ENCODE measurements around the gene PRDM16. TPM values are rescaled to one million over a fixed set of nuclear protein-coding genes. Genes with fewer than 3 reads are reported as not detected.

The PRDM16 gene
- total RNA-seq, 1 donor from 2014 or later = 21.4 TPM

DNA sequence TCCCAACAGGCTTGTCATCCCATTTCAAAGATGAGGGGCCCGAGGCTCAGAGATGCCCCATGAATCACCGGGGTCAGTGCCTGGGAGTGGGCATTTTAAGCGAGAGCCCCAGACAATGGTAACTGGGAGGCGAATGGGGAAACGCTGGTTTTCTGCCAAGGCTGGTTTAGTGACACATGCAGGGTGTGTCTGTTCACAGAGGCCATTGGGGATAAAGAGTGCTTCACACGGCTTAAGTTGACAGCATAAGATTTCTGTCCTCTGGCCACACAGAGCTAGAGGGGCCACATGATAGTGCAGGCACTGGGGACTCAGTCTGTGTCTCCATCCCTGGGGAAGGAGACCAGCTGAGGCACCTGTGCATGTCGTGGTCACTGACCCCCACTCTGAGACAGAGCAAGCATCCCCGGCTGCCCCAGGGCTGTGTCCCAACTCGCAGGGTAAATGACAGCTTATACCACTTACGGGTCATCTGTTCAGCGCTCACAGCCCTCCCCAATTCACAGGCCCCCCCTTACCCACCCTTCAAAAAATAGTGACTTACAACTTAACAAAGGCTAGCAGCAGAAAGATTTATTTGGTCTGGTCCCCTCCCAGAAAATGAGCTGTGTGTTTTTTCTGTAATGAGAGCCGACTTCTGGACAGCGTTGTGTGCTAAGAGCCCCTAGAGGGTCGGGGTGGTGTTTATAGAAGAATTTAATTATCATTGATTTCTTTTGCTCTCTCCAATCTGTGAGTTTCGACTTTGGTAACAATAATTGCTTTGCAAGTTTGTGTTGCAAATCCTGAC lies 350.6 kb downstream of the PRDM16 start:
- peaks cover 21% of the 10 kb centered on the region for H3K36me3 Mint-ChIP-seq (ENCODE audit: low read depth, unreplicated experiment)
- no peak for DNase-seq (ENCODE audit: low spot score)
- H3K27me3 Mint-ChIP-seq (ENCODE audit: unreplicated experiment) = peaks cover 7% of the 10 kb centered on the region
- TF ChIP-seq, protein P1, sequence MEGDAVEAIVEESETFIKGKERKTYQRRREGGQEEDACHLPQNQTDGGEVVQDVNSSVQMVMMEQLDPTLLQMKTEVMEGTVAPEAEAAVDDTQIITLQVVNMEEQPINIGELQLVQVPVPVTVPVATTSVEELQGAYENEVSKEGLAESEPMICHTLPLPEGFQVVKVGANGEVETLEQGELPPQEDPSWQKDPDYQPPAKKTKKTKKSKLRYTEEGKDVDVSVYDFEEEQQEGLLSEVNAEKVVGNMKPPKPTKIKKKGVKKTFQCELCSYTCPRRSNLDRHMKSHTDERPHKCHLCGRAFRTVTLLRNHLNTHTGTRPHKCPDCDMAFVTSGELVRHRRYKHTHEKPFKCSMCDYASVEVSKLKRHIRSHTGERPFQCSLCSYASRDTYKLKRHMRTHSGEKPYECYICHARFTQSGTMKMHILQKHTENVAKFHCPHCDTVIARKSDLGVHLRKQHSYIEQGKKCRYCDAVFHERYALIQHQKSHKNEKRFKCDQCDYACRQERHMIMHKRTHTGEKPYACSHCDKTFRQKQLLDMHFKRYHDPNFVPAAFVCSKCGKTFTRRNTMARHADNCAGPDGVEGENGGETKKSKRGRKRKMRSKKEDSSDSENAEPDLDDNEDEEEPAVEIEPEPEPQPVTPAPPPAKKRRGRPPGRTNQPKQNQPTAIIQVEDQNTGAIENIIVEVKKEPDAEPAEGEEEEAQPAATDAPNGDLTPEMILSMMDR (IDR thresholded peaks at IDR 0.05; ENCODE audit: unreplicated experiment) = no peak
- no peak overlapping the region for H3K27ac Mint-ChIP-seq (ENCODE audit: unreplicated experiment)
- H3K4me1 Mint-ChIP-seq (ENCODE audit: unreplicated experiment) = peaks cover 16% of the 10 kb centered on the region
- peaks cover 5% of the 10 kb centered on the region for H3K9me3 Mint-ChIP-seq (ENCODE audit: unreplicated experiment)
- H3K4me3 Mint-ChIP-seq (ENCODE audit: unreplicated experiment) = no peak overlapping the region

DNA sequence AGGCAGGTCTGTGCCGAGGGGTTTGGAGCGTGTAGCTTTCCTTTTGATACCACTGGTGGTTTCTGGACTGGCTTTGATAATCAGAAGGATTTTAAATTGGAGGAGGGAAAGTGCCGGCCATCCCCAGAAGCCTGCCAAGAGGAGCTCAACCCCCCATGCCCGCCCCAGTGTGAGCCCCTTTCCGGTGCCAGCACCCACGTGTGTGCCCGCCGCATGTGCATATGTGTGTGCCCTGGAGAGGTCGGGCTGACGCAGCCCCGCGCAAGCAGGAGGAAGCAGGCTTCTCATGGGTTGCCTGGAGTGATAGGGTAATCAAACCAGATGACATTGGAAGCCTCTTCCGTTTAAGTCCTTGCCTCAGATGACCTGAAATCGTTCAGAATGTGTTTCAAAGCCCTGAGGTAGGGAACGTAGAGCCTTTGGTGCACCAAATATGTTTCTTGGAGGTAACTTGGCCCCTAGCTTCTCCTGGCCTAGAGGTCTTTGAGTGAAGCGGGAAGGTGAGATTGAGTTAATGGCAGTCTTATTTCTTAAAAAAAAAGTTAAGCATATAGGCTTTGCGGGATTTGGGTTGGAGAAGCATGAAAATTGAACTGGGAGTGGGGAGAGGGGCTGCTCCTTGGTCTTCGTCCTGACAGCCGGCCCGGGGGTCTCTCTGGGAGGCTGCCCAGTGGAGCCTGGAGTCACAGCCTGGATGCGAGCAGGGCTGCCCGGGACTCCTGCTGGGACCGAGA lies 351.4 kb downstream of the PRDM16 start:
- H3K4me3 Mint-ChIP-seq (ENCODE audit: unreplicated experiment) = no peak overlapping the region
- TF ChIP-seq, protein P1 (IDR thresholded peaks at IDR 0.05; ENCODE audit: unreplicated experiment) = no peak
- H3K9me3 Mint-ChIP-seq (ENCODE audit: unreplicated experiment) = peaks cover 5% of the 10 kb centered on the region
- no peak overlapping the region for H3K27ac Mint-ChIP-seq (ENCODE audit: unreplicated experiment)
- peaks cover 14% of the 10 kb centered on the region for H3K4me1 Mint-ChIP-seq (ENCODE audit: unreplicated experiment)
- no peak for DNase-seq (ENCODE audit: low spot score)
- H3K27me3 Mint-ChIP-seq (ENCODE audit: unreplicated experiment) = peaks cover 7% of the 10 kb centered on the region
- peaks cover 21% of the 10 kb centered on the region for H3K36me3 Mint-ChIP-seq (ENCODE audit: low read depth, unreplicated experiment)

- DNase-seq (ENCODE audit: low spot score) = no peak
- TF ChIP-seq, protein P1 (IDR thresholded peaks at IDR 0.05; ENCODE audit: unreplicated experiment) = no peak
- Mint-ChIP-seq H3K27me3 (ENCODE audit: unreplicated experiment) (peaks cover 6% of the 10 kb centered on the region), H3K27ac (ENCODE audit: unreplicated experiment) (no peak overlapping the region), H3K4me3 (ENCODE audit: unreplicated experiment) (no peak overlapping the region), H3K9me3 (ENCODE audit: unreplicated experiment) (peaks cover 5% of the 10 kb centered on the region), H3K4me1 (ENCODE audit: unreplicated experiment) (peaks cover 14% of the 10 kb centered on the region), H3K36me3 (ENCODE audit: low read depth, unreplicated experiment) (peaks cover 16% of the 10 kb centered on the region)
These were observed 353.6 kb downstream of the PRDM16 start for GRCh38 chr1:3422638-3423037.

- no peak overlapping the region for H3K4me3 Mint-ChIP-seq (ENCODE audit: unreplicated experiment)
- no peak overlapping the region for H3K27ac Mint-ChIP-seq (ENCODE audit: unreplicated experiment)
- TF ChIP-seq, protein P1 (IDR thresholded peaks at IDR 0.05; ENCODE audit: unreplicated experiment) = no peak
- H3K36me3 Mint-ChIP-seq (ENCODE audit: low read depth, unreplicated experiment) = peaks cover 16% of the 10 kb centered on the region
- peaks cover 14% of the 10 kb centered on the region for H3K4me1 Mint-ChIP-seq (ENCODE audit: unreplicated experiment)
- DNase-seq (ENCODE audit: low spot score) = no peak
- peaks cover 6% of the 10 kb centered on the region for H3K27me3 Mint-ChIP-seq (ENCODE audit: unreplicated experiment)
- peaks cover 5% of the 10 kb centered on the region for H3K9me3 Mint-ChIP-seq (ENCODE audit: unreplicated experiment)
These were observed 354.3 kb downstream of the PRDM16 start for GRCh38 chr1:3423245-3423829.
